ENCODE measurements around the gene LRRC4.

LRRC4 gene

DNA sequence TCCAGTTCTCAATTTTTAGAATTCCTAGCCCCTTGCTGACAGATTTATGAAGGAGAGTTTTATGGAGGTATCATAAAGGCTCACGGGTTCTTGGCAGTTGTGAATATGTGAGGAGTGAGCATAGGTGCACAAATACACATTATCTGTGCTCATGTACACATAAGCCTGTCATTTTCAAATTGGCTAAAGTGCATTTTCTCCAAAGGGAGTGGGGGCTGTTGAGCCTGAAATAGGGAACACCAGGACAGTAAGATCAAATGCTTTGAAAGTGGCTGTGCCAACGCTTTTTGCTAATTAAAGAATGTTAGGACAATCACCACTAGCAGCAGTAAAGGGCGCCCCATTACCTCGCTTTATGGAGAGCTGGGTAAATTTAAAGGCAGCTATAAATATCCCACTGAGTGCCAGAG lies 8.3 kb upstream of the LRRC4 start:
- DNase-seq (ENCODE audit: low read depth), result no peak
- TF ChIP-seq, protein P1, sequence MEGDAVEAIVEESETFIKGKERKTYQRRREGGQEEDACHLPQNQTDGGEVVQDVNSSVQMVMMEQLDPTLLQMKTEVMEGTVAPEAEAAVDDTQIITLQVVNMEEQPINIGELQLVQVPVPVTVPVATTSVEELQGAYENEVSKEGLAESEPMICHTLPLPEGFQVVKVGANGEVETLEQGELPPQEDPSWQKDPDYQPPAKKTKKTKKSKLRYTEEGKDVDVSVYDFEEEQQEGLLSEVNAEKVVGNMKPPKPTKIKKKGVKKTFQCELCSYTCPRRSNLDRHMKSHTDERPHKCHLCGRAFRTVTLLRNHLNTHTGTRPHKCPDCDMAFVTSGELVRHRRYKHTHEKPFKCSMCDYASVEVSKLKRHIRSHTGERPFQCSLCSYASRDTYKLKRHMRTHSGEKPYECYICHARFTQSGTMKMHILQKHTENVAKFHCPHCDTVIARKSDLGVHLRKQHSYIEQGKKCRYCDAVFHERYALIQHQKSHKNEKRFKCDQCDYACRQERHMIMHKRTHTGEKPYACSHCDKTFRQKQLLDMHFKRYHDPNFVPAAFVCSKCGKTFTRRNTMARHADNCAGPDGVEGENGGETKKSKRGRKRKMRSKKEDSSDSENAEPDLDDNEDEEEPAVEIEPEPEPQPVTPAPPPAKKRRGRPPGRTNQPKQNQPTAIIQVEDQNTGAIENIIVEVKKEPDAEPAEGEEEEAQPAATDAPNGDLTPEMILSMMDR (conservative IDR thresholded peaks at IDR 0.05; ENCODE audit: low read depth, low read length), result no peak
- H3K4me3 ChIP-seq (ENCODE audit: low read depth, low read length), result no peak overlapping the region

DNA sequence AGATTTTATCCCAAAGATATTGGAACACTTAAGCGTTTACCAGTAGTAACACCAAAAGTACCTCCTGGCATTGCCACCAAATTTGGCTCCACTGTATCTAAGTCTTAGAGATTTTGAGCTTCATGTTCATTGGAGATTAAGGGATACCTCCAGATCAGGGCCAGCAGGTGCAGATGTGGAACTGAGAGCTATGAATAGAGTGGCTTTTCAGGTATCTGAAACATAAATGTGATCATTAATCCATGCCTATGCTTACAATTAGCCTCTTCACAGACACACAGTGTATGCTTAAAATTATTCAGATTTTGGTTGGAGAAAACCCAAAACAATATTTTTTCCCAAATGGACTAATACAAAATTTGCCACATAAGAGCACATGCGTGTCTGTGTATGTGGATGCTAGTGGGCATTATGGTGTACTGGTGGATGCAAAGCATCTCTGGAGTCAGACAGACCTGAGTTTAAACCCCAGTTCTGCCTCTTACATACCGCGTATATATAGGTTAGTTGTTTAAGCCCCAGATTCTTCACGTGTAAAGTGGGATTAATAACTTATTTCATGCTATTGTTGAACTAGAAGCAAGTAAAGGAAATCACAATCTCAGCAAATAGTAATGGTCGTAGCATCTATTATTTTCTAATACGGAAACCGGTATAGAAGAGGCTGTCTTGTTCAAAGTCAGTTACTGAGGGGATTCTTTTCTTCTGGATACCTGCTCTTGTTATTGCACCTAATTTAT lies 6.8 kb upstream of the LRRC4 start:
- no peak overlapping the region for H3K4me3 ChIP-seq (ENCODE audit: low read depth, low read length)
- DNase-seq (ENCODE audit: low read depth), result no peak
- TF ChIP-seq, protein P1 (conservative IDR thresholded peaks at IDR 0.05; ENCODE audit: low read depth, low read length), result no peak

- H3K4me3 ChIP-seq (ENCODE audit: low read depth, low read length), result no peak overlapping the region
- DNase-seq (ENCODE audit: low read depth), result no peak
- TF ChIP-seq, protein P1 (conservative IDR thresholded peaks at IDR 0.05; ENCODE audit: low read depth, low read length), result peak; percentile 4
Observed at GRCh38 chr7:128037081-128037480, 5.8 kb upstream of the LRRC4 start.

DNA sequence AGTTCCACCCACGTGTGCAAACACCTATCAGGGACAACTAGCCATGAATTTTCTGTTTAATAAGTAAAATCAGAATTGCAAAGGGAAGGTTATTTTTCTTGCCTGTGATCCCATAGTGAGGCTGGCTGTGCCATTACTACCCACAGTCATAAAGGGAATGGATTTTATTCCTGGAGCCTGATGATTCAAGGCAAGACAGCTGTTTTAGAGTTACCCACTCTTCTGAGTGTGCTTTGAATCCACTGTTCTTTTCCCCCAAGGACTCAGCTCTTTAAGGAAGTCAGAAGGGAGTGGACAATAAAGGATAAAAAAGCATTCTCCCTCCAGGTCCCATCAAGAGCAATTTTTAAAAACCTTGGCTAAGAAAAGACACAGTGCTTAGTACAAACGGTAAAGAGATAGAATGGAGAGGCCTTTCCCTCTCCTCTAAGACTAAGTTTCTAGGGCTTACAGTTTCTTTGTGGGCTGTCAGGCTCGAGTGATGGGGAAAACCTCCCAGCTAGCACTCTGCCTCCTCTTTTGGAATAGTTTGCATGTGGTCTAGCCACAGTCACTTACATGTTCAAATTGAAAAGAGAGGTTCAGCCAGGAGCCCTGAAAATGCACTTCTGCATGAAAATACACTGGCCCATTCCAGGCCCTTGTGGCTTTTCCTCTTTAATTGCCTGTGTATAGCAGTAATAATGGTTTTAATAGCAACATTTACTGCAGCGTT lies 5.1 kb upstream of the LRRC4 start:
- DNase-seq (ENCODE audit: low read depth), result no peak
- H3K4me3 ChIP-seq (ENCODE audit: low read depth, low read length), result no peak overlapping the region
- TF ChIP-seq, protein P1 (conservative IDR thresholded peaks at IDR 0.05; ENCODE audit: low read depth, low read length), result no peak

DNA sequence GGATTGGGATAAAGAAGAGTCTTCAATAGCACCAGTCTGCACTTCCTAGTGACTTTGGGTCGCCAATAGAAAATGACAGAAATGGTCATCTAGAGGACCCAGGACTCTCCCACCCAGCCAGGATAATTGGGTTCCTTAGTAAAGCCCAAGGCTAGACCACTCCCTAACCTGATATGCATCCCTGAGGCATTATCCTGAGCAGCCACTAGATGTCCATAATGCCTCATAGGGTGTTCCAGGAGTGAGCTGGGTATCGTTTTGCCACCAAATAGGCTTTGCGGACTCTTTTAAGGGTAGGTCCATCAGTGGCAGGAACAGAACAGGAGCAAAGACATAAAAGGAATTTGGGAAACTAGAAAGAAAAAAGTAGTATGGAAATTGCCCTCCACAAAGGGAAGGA lies 4.5 kb upstream of the LRRC4 start:
- TF ChIP-seq, protein P1 (conservative IDR thresholded peaks at IDR 0.05; ENCODE audit: low read depth, low read length), result peak; percentile 78
- H3K4me3 ChIP-seq (ENCODE audit: low read depth, low read length), result no peak overlapping the region
- peak; percentile 58 for DNase-seq (ENCODE audit: low read depth)

GRCh38 chr7:128034825-128035224 lies 3.6 kb upstream of the LRRC4 start:
- no peak overlapping the region for H3K4me3 ChIP-seq (ENCODE audit: low read depth, low read length)
- DNase-seq (ENCODE audit: low read depth), result no peak
- TF ChIP-seq, protein P1 (conservative IDR thresholded peaks at IDR 0.05; ENCODE audit: low read depth, low read length), result no peak
